Liver (tissue), 9 donors: ENCODE measurements around the gene MRPL21. TPM values are rescaled to one million over a fixed set of nuclear protein-coding genes. Genes with fewer than 3 reads are reported as not detected.

Experiments used
- DNase-seq: peaks from one replicate; pipeline ENCODE4 v3.0.0-alpha.2; 2017; ENCODE audit warnings: low spot score
- H3K27ac ChIP-seq, 2 donors: one replicate each; pipeline ENCODE4 v1.7.0; 2013; ENCODE audit warnings: inconsistent platforms in 2 of 2, low read length in 2 of 2, control low read depth in 1 of 2, low read depth in 1 of 2, mild to moderate bottlenecking in 1 of 2
- H3K27me3 ChIP-seq, 4 donors: one replicate each; pipeline versions ENCODE4 v1.6.1 to v1.7.0; 2013; ENCODE audit warnings: low read length in 3 of 4, inconsistent platforms in 1 of 4, mild to moderate bottlenecking in 1 of 4, moderate library complexity in 1 of 4; ENCODE audit not compliant: control insufficient read depth in 4 of 4, insufficient read depth in 4 of 4
- H3K36me3 ChIP-seq, 4 donors: one replicate each; pipeline versions ENCODE4 v1.6.1 to v1.7.0; 2013; ENCODE audit warnings: low read length in 3 of 4, mild to moderate bottlenecking in 3 of 4, low read depth in 1 of 4, moderate library complexity in 1 of 4; ENCODE audit not compliant: control insufficient read depth in 4 of 4, insufficient read depth in 3 of 4
- H3K4me1 ChIP-seq, 4 donors: one replicate each; pipeline versions ENCODE4 v1.6.1 to v1.7.0; 2013; ENCODE audit warnings: low read length in 3 of 4, mild to moderate bottlenecking in 3 of 4, moderate library complexity in 1 of 4; ENCODE audit not compliant: control insufficient read depth in 4 of 4, insufficient read depth in 4 of 4
- H3K4me3 ChIP-seq, 3 donors: one replicate each; pipeline versions ENCODE4 v1.6.1 to v1.7.0; 2013; ENCODE audit warnings: low read length in 3 of 3, control low read depth in 1 of 3, low read depth in 1 of 3, mild to moderate bottlenecking in 1 of 3
- H3K9ac ChIP-seq, 2 donors: one replicate each; pipeline ENCODE4 v1.7.0; 2013; ENCODE audit warnings: low read length in 2 of 2, mild to moderate bottlenecking in 2 of 2, moderate library complexity in 2 of 2, control low read depth in 1 of 2, low read depth in 1 of 2
- H3K9me3 ChIP-seq, 4 donors: one replicate each; pipeline versions ENCODE4 v1.6.1 to v1.7.0; 2013; ENCODE audit warnings: low read length in 3 of 4; ENCODE audit not compliant: control insufficient read depth in 4 of 4
- CTCF ChIP-seq: fragments of 150-350 bp; IDR thresholded peaks from 2 replicates; pipeline ENCODE4 v1.5.1; 2017; ENCODE audit warnings: improper control_type of control experiment, low read depth, low read length; ENCODE audit not compliant: missing input control
- FOXA2 ChIP-seq: IDR thresholded peaks from 2 replicates; pipeline ENCODE4 v1.6.1; 2016; ENCODE audit warnings: antibody characterized with exemption
- HNF4A ChIP-seq, 2 donors: conservative IDR thresholded peaks; 2 replicates each; pipeline ENCODE4 v1.6.1; 2016; ENCODE audit warnings: antibody characterized with exemption in 2 of 2, mild to moderate bottlenecking in 2 of 2
- HNF4G ChIP-seq: IDR thresholded peaks from 2 replicates; pipeline ENCODE4 v1.6.1; 2016; ENCODE audit warnings: antibody characterized with exemption
- JUND ChIP-seq, 2 donors: IDR thresholded peaks; 2 replicates each; pipeline ENCODE4 v1.6.1; 2016; ENCODE audit warnings: antibody characterized with exemption in 2 of 2
- RXRA ChIP-seq, 2 donors: IDR thresholded peaks; 2 replicates each; pipeline ENCODE4 v1.6.1; 2017 to 2018; ENCODE audit warnings: antibody characterized with exemption in 2 of 2, mild to moderate bottlenecking in 1 of 2
- SP1 ChIP-seq: IDR thresholded peaks from 2 replicates; pipeline ENCODE4 v1.6.1; 2018; ENCODE audit warnings: antibody characterized with exemption, mild to moderate bottlenecking
- TAF1 ChIP-seq: conservative IDR thresholded peaks from 2 replicates; pipeline ENCODE4 v1.6.1; 2016; ENCODE audit warnings: antibody characterized with exemption, mild to moderate bottlenecking
- YY1 ChIP-seq: IDR thresholded peaks from 2 replicates; pipeline ENCODE4 v1.6.1; 2016; ENCODE audit warnings: antibody characterized with exemption, mild to moderate bottlenecking
- ZBTB33 ChIP-seq: IDR thresholded peaks from 2 replicates; pipeline ENCODE4 v1.6.1; 2016; ENCODE audit warnings: antibody characterized with exemption
- WGBS: extraction: QIAGEN DNeasy Blood & Tissue Kit; methylation state at CpG from one replicate; pipeline ENCODE4 v1.1.7; 2013; 5-methylcytosine and 5-hydroxymethylcytosine counted together
- polyA plus RNA-seq, 2 donors: library from polyadenylated mRNA; stranded (reverse) in 1 of 2; unstranded in 1 of 2; fragments of 200-250 nt in 1 of 2; fragments of >200 nt in 1 of 2; fragmentation: Nextera tagmentation in 1 of 2; extraction: Ambion mirVana in 1 of 2; gene quantifications; one replicate each; pipeline versions ENCODE4 v1.2.1 to v1.2.3, GENCODE V29; 2013 to 2015
- total RNA-seq, 2 donors: library from RNA; depleted of rRNA; stranded (reverse); fragments of >200 nt; gene quantifications; one replicate each; pipeline ENCODE4 v1.2.3, GENCODE V29; 2014
- TF ChIP-seq, protein P1 (sequence below): IDR thresholded peaks from 2 replicates; pipeline ENCODE4 v1.6.1; 2016; ENCODE audit warnings: antibody characterized with exemption, mild to moderate bottlenecking
- donor health status: healthy.
- donor health status: healthy.
- donor health status: healthy.
- donor health status: healthy.
- donor health status: healthy.

MRPL21 gene
- total and polyA plus RNA-seq, 4 donors: 22.3 to 76.8 (median 35.4) TPM

DNA sequence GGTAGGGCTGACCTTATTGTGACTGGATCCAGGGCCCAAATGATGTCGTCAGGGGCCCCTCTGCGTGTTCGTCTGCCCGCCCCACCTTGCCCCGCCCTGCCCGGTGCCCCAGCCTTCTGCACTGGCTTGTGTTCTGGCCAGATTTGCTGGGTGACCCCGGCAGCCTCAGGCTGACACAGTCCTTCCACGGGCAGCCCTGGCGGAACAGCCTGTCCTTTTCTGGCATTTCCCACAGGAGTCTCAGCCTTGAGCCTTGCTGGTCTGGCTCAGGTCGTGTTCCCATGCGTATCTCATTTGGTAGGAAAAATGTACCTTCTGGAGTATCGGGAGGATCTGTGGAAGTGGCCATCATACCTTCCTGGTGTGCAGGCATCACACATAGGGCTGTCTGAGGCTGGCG, 31.0 kb upstream of the MRPL21 start (continued):
- TF ChIP-seq, protein P1, sequence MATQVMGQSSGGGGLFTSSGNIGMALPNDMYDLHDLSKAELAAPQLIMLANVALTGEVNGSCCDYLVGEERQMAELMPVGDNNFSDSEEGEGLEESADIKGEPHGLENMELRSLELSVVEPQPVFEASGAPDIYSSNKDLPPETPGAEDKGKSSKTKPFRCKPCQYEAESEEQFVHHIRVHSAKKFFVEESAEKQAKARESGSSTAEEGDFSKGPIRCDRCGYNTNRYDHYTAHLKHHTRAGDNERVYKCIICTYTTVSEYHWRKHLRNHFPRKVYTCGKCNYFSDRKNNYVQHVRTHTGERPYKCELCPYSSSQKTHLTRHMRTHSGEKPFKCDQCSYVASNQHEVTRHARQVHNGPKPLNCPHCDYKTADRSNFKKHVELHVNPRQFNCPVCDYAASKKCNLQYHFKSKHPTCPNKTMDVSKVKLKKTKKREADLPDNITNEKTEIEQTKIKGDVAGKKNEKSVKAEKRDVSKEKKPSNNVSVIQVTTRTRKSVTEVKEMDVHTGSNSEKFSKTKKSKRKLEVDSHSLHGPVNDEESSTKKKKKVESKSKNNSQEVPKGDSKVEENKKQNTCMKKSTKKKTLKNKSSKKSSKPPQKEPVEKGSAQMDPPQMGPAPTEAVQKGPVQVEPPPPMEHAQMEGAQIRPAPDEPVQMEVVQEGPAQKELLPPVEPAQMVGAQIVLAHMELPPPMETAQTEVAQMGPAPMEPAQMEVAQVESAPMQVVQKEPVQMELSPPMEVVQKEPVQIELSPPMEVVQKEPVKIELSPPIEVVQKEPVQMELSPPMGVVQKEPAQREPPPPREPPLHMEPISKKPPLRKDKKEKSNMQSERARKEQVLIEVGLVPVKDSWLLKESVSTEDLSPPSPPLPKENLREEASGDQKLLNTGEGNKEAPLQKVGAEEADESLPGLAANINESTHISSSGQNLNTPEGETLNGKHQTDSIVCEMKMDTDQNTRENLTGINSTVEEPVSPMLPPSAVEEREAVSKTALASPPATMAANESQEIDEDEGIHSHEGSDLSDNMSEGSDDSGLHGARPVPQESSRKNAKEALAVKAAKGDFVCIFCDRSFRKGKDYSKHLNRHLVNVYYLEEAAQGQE: no peak

- TF ChIP-seq ZBTB33: no peak
- TF ChIP-seq, protein P1: no peak
- TF ChIP-seq CTCF: no peak
- TF ChIP-seq HNF4A (conservative IDR thresholded peaks at IDR 0.05): no peak
- TF ChIP-seq SP1: no peak
- no peak for TF ChIP-seq YY1
- no peak for TF ChIP-seq TAF1
- no peak for TF ChIP-seq FOXA2
- no peak for TF ChIP-seq JUND (IDR thresholded peaks at IDR 0.05)
- no peak for TF ChIP-seq HNF4G
- no peak for TF ChIP-seq RXRA (IDR thresholded peaks at IDR 0.05)
- DNase-seq: no peak
These were observed 30.7 kb upstream of the MRPL21 start for GRCh38 chr11:68934321-68934645.

More at GRCh38 chr11:68934321-68934645, 30.7 kb upstream of the MRPL21 start:
- Histone ChIP-seq H3K9me3 (no peaks in the 10 kb centered on the region), H3K36me3 (peaks cover 26 to 79% (median 35%) of the 10 kb centered on the region in 4 donors), H3K9ac (no peak overlapping the region), H3K27me3 (no peaks in the 10 kb centered on the region), H3K4me3 (no peak overlapping the region), H3K27ac (no peak overlapping the region), H3K4me1 (no peaks in the 10 kb centered on the region)
- WGBS: 96% methylated on average over 12 of the region's 12 CpGs
